Liver (tissue), 3 donors: ENCODE results near the gene TMBIM1.

ENCODE experiments used
- EGR1 ChIP-seq, 2 donors: IDR thresholded peaks; 2 replicates each; pipeline ENCODE4 v1.6.1; 2016 to 2018; ENCODE audit warnings: antibody characterized with exemption in 2 of 2, low read depth in 2 of 2
- HNF4G ChIP-seq: IDR thresholded peaks from 2 replicates; pipeline ENCODE4 v1.6.1; 2016; ENCODE audit warnings: antibody characterized with exemption
- JUND ChIP-seq, 2 donors: IDR thresholded peaks; 2 replicates each; pipeline ENCODE4 v1.6.1; 2016; ENCODE audit warnings: antibody characterized with exemption in 2 of 2
- NR2F2 ChIP-seq: IDR thresholded peaks from 2 replicates; pipeline ENCODE4 v1.6.1; 2016; ENCODE audit warnings: antibody characterized with exemption
- RAD21 ChIP-seq, 2 donors: IDR thresholded peaks; 2 replicates each; pipeline ENCODE4 v1.6.1; 2016; ENCODE audit warnings: antibody characterized with exemption in 2 of 2, mild to moderate bottlenecking in 2 of 2
- SP1 ChIP-seq: IDR thresholded peaks from 2 replicates; pipeline ENCODE4 v1.6.1; 2018; ENCODE audit warnings: antibody characterized with exemption, mild to moderate bottlenecking
- TAF1 ChIP-seq: conservative IDR thresholded peaks from 2 replicates; pipeline ENCODE4 v1.6.1; 2016; ENCODE audit warnings: antibody characterized with exemption, mild to moderate bottlenecking
- YY1 ChIP-seq: IDR thresholded peaks from 2 replicates; pipeline ENCODE4 v1.6.1; 2016; ENCODE audit warnings: antibody characterized with exemption, mild to moderate bottlenecking
- TF ChIP-seq, protein P1 (sequence below): fragments of 150-350 bp; IDR thresholded peaks from 2 replicates; pipeline ENCODE4 v1.5.1; 2017; ENCODE audit warnings: improper control_type of control experiment, low read depth, low read length; ENCODE audit not compliant: missing input control
- TF ChIP-seq, protein P2 (sequence below): IDR thresholded peaks from 2 replicates; pipeline ENCODE4 v1.6.1; 2016; ENCODE audit warnings: antibody characterized with exemption, mild to moderate bottlenecking
- donor health status: healthy.
- donor health status: healthy.

DNA sequence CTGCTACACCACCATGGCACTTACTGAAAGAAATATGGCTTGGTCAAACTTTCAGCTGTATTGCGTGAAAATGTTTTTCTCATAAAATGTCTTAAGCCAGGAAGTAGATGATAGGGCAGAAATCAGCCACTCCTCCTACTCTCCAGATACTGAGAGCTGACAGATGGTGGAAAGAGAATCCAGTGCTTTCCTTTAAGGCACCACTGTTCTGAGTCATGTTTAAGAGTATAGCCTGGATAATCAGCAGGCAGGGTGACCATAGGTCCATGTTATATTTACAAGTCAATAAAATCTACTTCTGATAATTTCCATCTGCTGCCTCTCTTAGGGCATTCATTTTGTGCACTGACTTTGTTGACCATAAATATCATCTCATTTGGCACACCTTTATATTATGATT lies 53.4 kb downstream of the TMBIM1 start:
- TF ChIP-seq, protein P1, sequence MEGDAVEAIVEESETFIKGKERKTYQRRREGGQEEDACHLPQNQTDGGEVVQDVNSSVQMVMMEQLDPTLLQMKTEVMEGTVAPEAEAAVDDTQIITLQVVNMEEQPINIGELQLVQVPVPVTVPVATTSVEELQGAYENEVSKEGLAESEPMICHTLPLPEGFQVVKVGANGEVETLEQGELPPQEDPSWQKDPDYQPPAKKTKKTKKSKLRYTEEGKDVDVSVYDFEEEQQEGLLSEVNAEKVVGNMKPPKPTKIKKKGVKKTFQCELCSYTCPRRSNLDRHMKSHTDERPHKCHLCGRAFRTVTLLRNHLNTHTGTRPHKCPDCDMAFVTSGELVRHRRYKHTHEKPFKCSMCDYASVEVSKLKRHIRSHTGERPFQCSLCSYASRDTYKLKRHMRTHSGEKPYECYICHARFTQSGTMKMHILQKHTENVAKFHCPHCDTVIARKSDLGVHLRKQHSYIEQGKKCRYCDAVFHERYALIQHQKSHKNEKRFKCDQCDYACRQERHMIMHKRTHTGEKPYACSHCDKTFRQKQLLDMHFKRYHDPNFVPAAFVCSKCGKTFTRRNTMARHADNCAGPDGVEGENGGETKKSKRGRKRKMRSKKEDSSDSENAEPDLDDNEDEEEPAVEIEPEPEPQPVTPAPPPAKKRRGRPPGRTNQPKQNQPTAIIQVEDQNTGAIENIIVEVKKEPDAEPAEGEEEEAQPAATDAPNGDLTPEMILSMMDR: no peak
- TF ChIP-seq HNF4G (no peak), JUND (IDR thresholded peaks at IDR 0.05) (no peak), NR2F2 (no peak), YY1 (no peak), RAD21 (IDR thresholded peaks at IDR 0.05) (no peak), TAF1 (no peak), SP1 (no peak), EGR1 (IDR thresholded peaks at IDR 0.05; ENCODE audit: low read depth in 2 of 2) (no peak)
- TF ChIP-seq, protein P2, sequence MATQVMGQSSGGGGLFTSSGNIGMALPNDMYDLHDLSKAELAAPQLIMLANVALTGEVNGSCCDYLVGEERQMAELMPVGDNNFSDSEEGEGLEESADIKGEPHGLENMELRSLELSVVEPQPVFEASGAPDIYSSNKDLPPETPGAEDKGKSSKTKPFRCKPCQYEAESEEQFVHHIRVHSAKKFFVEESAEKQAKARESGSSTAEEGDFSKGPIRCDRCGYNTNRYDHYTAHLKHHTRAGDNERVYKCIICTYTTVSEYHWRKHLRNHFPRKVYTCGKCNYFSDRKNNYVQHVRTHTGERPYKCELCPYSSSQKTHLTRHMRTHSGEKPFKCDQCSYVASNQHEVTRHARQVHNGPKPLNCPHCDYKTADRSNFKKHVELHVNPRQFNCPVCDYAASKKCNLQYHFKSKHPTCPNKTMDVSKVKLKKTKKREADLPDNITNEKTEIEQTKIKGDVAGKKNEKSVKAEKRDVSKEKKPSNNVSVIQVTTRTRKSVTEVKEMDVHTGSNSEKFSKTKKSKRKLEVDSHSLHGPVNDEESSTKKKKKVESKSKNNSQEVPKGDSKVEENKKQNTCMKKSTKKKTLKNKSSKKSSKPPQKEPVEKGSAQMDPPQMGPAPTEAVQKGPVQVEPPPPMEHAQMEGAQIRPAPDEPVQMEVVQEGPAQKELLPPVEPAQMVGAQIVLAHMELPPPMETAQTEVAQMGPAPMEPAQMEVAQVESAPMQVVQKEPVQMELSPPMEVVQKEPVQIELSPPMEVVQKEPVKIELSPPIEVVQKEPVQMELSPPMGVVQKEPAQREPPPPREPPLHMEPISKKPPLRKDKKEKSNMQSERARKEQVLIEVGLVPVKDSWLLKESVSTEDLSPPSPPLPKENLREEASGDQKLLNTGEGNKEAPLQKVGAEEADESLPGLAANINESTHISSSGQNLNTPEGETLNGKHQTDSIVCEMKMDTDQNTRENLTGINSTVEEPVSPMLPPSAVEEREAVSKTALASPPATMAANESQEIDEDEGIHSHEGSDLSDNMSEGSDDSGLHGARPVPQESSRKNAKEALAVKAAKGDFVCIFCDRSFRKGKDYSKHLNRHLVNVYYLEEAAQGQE: no peak
